HG02678 (cell line): ENCODE results near the gene DHRSX.
A peak's percentile ranks its signal among the peaks of the same experiment; 100 is the strongest.
"Not testable (repeated sequence)": the region's sequence is repeated elsewhere in the genome, so short reads cannot be mapped to it uniquely, and the experiment has no call there.

Source experiments
- ATAC-seq: cut with Tn5 transposase; IDR thresholded peaks from one replicate; pipeline ENCODE4 v1.9.1; 2021; ENCODE audit warnings: mild to moderate bottlenecking, moderate library complexity; ENCODE audit not compliant: unreplicated experiment

Gene DHRSX

DNA sequence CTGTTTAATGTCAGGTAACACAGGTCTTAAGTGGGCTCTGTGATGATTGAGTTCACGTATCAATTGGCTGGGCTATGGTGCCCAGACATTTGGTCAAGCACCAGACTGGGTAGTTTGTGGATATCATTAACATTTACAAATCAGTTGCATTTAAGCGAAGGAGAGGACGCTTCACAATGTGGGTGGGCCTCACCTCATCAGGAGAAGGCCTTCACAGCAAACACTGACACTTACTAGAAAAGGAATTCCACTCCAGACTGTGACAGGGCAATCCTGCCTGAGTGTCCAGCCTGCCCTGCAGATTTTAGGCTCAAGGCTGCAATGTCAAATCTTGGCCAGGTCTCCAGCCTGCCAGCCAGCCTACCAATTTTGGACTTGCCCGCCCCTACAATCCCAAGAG, 270.3 kb downstream of the DHRSX start:
- ATAC-seq = no peak

DNA sequence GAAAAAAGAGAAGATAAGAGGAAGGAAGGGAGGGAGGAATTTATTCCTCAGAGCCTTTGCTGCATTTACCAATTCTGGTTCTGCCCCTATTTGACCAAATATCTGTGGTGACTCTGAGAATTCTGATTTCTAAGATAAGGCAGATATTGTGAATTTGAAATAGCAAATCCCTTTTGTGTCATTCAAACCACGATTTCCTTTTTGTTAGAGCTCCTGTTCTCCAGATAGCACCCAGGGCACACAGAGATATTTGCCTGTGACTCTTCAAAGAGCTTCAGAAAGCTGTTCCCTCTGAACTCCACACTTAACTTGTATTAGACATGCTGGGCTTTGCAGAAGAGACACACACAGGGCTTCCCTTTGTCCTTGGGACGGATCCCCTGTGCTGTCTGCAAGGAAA, 272.2 kb downstream of the DHRSX start:
- no peak for ATAC-seq

DNA sequence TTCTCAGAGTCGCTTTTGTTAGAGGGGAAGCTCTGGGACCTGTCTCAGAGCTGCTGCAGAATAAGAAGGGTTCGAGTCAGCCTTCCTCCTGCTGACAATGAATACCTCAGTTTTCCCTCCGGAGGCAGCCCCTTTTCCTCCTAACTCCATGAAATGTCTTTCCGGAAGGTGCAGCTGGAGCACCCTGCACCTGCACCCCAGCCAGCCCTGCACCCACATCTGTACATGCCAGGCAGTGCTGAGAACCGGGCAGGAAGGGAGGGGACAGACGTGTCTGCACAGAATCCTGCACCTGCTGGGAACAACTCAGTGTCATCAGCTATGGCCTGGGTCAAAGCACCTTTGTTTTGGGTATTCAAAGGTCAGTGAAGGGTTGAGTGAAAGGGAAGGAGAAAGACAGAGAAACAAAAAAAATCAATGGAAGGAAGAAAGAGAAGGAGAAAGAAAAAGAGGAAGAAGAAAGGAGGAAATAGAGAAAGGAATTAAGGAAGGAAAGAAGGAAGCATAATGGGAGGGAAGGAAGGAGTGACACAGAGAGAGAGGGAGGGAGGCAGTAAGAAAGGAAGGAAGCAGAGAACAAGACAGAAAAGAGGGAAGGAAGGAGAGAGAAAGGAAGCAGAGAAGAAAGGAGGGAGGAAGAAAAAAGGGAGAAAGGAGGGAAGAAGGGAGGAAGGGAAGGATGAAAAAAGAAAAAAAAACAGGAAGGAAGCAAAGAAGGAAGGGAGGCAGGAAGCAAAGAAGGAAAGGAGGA, 273.7 kb downstream of the DHRSX start:
- ATAC-seq = no peak

DNA sequence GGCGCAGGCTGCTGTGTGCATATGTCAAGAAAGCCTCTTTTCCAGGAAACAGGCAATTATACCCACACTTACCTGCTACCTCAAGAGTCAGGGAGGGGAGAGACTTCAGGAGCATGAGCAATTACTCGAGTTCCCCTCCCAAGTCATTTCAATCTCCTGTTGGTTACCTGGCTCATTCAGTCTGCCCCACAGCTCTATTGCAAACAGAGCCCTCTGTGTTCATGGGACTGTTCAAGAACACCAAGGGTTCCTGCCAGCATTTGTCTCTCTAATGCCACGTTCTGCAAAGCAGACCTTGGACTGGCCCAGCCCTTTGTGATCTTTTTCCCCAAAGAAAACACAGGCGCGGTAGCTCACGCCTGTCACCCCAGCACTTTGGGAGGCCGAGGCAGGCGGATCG, 274.6 kb downstream of the DHRSX start:
- ATAC-seq = no peak

DNA sequence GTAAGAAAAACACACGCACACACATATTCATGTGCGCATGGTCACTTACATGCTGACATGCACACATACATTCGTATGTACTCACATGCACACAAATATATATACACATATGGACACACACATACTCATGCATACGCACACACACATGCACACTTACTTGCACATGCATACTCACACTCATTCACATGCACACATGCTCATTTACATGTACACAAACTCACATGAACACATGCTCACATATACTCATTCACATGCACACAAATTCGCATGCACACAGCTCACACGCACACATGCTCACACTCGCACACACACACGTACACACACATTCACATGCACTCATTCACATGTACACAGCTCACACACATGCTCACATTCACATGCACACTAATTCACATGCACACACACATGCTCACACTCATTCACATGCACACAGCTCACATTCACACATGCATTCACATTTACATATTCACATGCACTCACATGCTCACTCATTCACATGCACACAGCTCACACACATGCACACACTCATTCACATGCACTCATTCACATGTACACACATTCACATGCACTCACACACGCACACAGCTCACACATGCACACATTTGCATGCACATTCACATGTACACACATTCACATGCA, 276.1 kb downstream of the DHRSX start:
- no peak for ATAC-seq

DNA sequence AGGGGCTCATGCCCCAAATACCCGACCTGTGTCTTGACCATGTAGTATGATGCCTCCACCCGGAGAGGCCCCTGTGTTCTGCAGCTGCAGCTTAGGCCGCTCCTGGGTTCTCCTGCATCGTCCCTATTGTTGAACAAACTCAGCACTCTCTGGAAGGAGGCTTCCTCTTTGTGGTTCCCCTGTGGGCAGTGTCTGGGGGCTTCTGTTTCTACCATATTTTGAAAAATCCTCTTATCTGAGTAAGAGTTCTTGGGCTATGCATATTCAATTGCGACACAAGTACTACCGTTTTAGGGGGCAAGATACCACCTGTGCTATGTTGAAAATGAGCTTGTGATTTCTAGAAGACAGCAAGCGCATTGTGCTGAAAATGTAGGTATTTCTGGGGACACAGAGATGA, 276.6 kb downstream of the DHRSX start:
- no peak for ATAC-seq

DNA sequence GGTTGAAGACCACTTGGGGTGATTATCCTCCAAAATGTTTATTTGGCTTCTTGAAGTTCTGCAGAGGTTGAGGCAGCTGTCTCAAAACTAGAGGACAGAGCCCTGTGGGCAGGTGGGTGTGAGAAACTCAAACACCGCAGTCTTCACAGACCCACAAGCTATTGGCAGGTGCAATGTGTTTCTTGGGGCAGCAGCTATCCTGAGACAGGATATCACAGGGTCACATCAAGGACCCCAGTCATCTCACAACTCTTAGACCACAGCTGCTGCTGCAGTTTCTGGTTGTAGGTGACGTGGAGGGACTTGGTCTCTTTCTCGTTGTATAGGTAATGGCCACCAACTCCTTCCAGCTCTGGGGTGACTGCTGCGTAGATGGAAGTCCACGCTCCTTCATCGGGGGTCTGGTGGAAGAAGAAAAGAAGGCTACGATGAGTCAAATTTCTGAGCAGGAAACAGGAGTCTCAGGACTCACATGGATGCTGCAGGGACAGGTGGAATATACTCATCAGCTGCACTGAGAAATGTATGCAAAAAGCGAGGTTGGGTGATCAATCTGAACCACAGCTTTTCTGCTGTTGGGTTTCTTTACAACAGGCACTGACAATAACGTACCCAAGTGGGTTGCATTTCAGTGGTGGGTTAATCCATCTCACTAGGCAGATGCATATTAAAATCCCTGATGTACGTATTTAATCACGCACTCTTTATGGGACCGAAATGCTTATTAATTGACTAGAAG, 279.8 kb downstream of the DHRSX start:
- ATAC-seq = peak; percentile 88

DNA sequence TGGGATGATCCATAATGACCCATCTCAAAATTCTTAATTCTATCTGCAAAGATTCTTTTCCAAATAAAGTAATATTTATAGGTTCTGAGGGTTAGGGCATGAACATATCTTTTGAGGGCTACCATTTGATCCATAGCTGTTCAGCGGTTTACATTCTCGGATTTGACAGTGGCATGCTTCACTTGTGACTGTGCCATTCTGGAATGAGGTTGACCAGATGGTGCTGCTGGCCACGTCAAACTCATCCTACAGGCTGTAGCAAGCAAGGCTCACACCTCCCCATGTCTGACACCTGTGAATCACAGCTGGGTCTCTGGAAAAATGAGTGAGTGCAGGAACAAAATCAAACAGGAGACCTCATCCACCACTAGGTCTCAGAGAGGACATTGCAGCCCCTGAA, 280.5 kb downstream of the DHRSX start:
- ATAC-seq = no peak

DNA sequence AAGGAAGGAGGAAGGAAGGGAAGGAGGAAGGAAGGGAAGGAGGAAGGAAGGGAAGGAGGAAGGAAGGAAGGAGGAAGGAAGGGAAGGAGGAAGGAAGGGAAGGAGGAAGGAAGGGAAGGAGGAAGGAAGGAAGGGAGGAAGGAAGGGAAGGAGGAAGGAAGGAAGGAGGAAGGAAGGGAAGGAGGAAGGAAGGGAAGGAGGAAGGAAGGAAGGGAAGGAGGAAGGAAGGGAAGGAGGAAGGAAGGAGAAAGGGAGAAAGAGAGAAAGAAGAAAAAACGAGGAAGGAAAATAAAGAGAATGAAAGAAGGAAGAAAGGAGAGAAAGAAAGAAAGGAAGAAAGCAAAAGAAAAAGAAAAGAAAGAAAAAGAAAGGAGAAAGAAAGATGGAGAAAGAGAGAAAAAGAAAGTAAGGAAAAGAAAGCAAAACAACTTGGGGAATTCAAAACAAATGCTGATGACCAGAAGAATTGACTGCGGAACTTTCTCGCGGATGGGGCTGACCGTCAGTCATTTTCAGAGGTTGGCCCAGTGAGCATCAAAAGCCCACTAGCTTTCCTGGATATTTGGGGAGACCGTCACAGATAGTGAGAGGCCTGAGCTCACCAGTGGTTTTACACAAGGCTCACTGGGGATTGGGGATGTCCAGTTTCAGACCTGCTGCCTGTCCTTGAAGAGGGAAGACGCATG, 286.5 kb downstream of the DHRSX start:
- not testable (repeated sequence) for ATAC-seq

DNA sequence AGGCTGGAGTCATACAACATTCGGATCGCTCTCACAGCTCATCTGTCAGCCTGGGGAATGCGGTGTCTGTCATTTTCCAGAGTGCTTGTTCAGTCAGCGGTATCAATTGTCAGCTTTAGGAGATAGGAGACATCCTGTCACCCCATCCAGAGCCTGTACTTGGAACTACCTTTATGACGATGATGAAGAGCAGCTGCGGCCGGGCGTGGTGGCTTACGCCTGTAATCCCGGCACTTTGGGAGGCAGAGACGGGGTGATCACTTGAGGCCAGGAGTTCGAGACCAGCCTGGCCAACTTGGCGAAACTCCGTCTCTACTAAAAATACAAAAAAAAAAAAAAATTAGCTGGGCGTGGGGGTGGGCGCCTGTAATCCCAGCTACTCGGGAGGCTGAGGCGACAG, 289.1 kb downstream of the DHRSX start:
- ATAC-seq = not testable (repeated sequence)

DNA sequence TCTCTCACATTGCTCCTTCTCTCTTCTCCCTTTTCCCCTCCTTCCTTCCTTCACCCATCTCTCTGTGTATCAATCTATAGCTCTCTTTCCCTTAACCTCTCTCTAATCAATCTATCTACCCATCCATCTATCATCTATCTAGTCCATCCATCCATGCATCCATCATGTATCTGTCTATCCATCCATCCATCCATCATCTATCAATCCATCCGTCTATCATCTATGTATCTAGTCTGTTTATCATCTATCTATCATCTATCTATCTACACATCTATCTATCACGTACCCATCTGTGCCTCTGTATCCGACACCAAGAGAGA, 307.5 kb downstream of the DHRSX start:
- ATAC-seq = no peak

DNA sequence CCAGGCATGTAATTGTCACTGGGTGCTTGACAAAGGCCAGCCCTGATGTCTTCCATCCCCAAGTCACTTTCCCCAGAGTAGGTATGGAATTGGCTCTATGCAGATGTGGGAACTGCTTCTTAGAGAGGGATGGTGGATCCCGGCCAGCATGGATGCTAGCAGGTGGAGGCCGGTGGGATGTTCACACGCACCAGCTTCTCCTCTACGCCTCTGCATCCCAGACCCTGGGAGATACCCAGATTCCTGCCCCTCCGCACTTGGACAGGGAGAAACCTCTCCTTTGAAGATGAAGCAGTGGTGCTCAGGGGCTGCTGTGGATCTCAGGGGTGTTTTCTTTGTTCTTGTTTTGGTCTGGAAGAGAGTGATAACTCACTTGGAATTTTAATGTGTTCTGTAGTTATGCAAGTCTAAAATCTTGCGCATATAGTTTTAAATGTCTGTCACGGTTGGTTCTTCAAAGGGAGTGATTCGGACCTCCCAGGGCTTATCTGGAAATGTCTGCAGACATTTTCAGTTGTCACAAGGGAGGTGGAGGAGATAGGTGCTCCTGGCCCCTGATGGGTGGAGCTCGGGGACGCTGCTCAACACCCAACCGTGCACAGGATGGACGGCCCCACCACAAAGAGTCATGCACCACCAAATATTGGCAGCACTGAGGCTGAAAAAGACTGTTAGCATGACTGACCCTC, 308.0 kb downstream of the DHRSX start:
- ATAC-seq = no peak

DNA sequence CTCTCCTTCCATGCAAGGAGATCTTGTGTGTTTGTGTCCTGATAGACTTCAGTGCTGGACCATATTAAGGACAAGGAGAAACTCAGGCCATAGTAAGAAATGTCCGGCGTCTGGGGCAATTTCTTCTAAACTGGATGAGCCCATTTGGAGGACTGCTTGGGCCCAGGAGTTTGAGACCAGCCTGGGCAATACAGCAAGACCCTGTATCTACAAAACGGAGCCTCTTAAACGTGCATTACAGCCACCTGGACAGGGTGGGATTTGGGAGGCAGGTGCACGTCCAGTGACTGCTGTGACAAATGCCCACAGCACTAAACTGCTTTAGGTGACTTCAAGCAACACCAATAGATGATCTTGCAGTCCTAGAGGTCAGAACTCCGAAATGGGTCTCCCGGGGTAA, 311.9 kb downstream of the DHRSX start:
- no peak for ATAC-seq

DNA sequence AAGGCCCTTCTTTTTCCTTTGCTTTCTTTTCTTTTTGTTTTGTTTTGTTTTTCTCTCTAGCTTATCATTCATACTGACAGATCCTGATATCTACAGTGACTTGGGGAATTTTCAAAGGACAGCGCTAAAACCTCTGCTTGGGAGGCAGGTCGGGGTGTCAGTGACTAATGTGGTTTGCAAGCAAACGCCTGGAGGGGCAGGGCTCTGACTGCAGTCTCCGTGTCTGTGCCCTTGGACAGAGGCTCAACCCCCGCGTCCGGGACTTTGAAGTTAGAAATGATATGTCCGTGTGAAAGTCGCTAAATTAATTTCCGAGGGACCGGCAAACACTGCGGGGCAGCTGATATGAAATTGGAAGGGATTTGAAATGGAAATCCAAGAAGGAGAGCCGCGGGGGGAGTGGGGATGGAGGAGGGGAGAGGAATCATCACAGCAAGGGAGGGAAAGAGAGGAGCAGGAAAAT, 312.4 kb downstream of the DHRSX start:
- no peak for ATAC-seq

DNA sequence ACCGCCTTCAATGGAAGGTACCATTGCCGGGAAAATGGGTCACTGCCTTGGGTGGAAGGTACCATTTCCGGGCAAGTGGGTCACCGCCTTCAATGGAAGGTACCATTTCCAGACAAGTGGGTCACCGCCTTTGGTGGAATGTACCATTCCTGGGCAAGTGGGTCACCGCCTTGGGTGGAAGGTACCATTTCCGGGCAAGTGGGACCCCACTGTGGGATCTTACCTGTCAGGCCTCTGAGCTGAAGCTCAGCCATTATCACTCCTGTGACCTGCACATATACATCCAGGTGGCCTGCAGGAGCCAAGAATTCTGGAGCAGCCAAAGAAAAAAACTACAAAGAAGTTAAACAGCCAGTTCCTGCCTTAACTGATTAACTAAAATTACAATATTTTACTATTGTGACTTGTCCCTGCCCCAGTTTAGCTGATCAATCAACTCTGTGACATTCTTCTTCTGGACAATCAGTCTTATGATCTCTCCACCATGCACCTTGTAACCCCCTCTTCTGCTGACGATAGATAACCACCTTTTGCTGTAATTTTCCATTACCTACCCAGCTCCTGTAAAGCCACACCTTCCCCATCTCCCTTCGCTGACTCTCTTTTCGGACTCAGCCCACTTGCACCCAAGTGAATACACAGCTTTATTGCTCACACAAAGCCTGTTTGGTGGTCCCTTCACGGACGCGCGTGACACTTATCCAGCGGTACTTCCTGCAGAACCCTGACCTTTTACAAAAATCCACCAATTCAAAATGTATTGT, 313.2 kb downstream of the DHRSX start:
- ATAC-seq = no peak

DNA sequence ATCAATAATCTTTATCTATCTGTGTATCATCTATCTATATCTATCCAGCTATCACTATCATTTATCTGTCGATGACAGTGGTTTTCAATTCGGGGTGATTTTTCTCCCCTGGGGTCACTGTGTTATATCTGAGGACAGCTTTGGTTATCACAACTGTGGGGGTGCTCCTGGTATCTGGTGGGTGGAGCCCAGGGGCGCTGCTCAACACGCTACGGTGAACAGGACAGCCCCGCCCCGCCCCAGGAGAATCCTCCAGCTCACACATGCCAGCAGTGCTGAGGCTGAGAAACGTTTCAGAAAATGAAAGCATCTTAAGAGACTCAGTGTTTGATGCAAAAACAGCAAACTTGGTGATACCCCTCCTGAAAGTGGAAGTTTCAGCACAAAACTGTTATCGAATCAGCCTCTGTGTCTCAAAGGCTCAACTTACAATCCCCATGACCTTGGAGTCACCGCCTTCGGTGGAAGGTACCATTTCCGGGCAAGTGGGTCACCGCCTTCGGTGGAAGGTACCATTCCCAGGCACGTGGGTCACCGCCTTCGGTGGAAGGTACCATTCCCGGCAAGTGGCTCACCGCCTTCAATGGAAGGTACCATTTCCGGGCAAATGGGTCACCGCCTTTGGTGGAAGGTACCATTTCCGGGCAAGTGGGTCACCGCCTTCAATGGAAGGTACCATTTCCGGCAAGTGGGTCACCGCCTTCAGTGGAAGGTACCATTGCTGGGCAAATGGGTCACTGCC, 315.3 kb downstream of the DHRSX start:
- ATAC-seq = no peak

DNA sequence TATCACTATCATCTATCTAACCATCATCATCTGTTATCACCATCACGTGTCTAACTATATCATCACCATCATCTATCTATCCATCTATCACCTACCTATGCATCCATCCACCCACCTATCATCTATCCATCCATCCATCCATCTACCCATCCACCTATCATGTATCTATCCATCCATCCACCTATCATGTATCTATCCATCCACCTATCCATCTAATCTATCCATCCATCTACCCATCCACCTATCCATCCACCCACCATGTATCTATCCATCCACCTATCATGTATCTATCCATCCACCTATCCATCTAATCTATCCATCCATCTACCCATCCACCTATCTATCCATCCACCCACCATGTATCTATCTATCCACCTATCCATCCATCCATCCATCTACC, 316.7 kb downstream of the DHRSX start:
- no peak for ATAC-seq

DNA sequence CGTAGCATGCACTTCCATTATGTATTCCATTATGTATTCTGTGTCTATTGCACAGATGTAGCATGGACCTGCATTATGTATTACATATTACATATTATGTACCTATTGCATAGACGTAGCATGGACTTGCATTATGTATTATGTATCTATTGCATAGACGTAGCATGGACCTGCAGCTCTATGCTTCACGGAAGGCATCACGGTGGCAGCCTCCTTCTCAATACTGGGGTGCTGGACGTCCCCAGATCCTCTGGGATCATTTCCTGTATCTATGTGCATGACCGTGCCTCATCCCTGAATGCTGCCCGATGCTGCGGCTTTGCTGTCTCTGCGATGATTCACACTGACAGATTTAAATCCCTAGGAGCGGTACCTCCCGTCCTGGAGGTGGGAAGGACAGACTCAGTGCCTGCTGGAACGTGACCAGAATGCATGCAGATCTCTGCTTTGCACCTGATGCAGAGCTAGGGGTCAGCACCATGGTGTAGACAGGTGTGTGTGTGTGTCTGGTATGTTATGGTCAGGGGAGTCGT, 317.5 kb downstream of the DHRSX start:
- ATAC-seq = no peak

DNA sequence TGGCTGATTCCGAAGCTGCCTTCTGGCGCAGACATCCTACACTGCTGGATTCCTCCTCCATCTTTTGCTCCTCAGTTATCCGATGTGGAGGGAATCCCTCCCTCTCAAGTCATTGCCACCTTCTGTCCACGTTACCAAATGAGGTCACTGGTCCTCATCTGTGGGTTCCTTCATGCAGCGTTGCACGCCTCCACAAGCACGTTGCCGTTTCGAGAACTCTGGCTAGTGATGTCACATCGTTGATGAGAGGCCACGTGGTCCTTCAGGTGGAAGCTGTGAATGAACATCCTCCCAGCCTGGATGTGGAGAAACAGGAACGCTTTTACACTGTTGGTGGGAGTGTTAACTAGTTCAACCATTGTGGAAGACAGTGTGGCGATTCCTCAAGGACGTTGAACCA, 323.2 kb downstream of the DHRSX start:
- no peak for ATAC-seq
